ENCODE data around the gene TTLL9.
"Not testable (repeated sequence)": the region's sequence is repeated elsewhere in the genome, so short reads cannot be mapped to it uniquely, and the experiment has no call there.

TTLL9 gene

GRCh38 chr20:31869942-31870725 is at the start of gene TTLL9, which contains the start of gene DUSP15:
TTLL9 (plus strand) TSS chr20:31870634; CDS start chr20:31871127, 493 bp downstream.
DUSP15 (minus strand) TSS chr20:31870527; CDS start chr20:31870337, 190 bp downstream.
- no peak for DNase-seq

- no peak for DNase-seq
Measured at GRCh38 chr20:31821427-31821826, 49.0 kb upstream of the TTLL9 start.

- DNase-seq, result no peak
Measured at GRCh38 chr20:31822421-31823330, 47.8 kb upstream of the TTLL9 start.

- no peak for DNase-seq
Measured at GRCh38 chr20:31823360-31824124, 46.9 kb upstream of the TTLL9 start.

- DNase-seq, result no peak
Measured at GRCh38 chr20:31824125-31824485, 46.3 kb upstream of the TTLL9 start.

GRCh38 chr20:31824554-31825313 is 45.7 kb upstream of the TTLL9 start:
- no peak for DNase-seq

GRCh38 chr20:31826074-31826473 is 44.4 kb upstream of the TTLL9 start:
- no peak for DNase-seq

- no peak for DNase-seq
Measured at GRCh38 chr20:31827059-31827458, 43.4 kb upstream of the TTLL9 start.

GRCh38 chr20:31828016-31828415 is 42.4 kb upstream of the TTLL9 start:
- DNase-seq, result not testable (repeated sequence)

- no peak for DNase-seq
Measured at GRCh38 chr20:31829731-31830130, 40.7 kb upstream of the TTLL9 start.

- DNase-seq, result no peak
Measured at GRCh38 chr20:31830406-31830981, 39.9 kb upstream of the TTLL9 start.

GRCh38 chr20:31831211-31831610 is 39.2 kb upstream of the TTLL9 start:
- DNase-seq, result no peak

GRCh38 chr20:31831771-31832306 is 38.6 kb upstream of the TTLL9 start:
- no peak for DNase-seq

GRCh38 chr20:31833130-31833930 is 37.1 kb upstream of the TTLL9 start:
- no peak for DNase-seq

- no peak for DNase-seq
Measured at GRCh38 chr20:31833931-31834521, 36.4 kb upstream of the TTLL9 start.

- DNase-seq, result no peak
Measured at GRCh38 chr20:31835554-31835953, 34.9 kb upstream of the TTLL9 start.

- peak; percentile 73 for DNase-seq
Measured at GRCh38 chr20:31835977-31836852, 34.2 kb upstream of the TTLL9 start.

GRCh38 chr20:31836853-31837608 is 33.4 kb upstream of the TTLL9 start:
- no peak for DNase-seq

Measured in GF-D8 (cell line).